K562 (cell line): Measurements from ENCODE around the gene EPHA2. TPM values are rescaled to one million over a fixed set of nuclear protein-coding genes. Genes with fewer than 3 reads are reported as not detected.
A peak's percentile ranks its signal among the peaks of the same experiment; 100 is the strongest.

Experiments used
- ATAC-seq: fragments of 200-7000 bp; cut with Tn5 transposase; 3 replicates; pipeline ENCODE4 v1.9.1; 2020; ENCODE audit warnings: moderate library complexity
- BruUV-seq: library from RNA; stranded (reverse); fragments of 400-500 nt; replicated peaks from 2 replicates; lab custom pipeline; 2021; lab: Mats Ljungman, UMichigan
- CTCF ChIA-PET: fragments of 300-600 bp; formaldehyde crosslinking; extraction: SDS; loops from one replicate; lab custom pipeline; 2021; ENCODE audit warnings: low intra/inter-chr PET ratio; lab: Yijun Ruan, JAX
- POLR2A ChIA-PET: fragments of 300-600, 350-650 bp; sonication (Branson Sonifier 250); formaldehyde crosslinking; extraction: SDS; loops from one replicate; lab custom pipeline; 2021; ENCODE audit warnings: antibody characterized with exemption, inconsistent platforms; lab: Yijun Ruan, JAX
- DNase-seq, 4 experiments: peaks; one replicate each; pipeline versions ENCODE4 v3.0.0 to v3.0.0-alpha.2; 2011 to 2018; ENCODE audit warnings: low spot score in 3 of 4, mixed read lengths in 3 of 4; ENCODE audit errors: extremely low read depth in 1 of 4
- FAIRE-seq: peaks from 2 replicates; lab custom pipeline; 2011; peaks lifted over from hg19 to GRCh38; lab: Jason Lieb, UNC
- H2AFZ ChIP-seq: 2 replicates; pipeline ENCODE4 v1.6.0; 2011; ENCODE audit warnings: low read depth, low read length, control low read depth, inconsistent platforms
- H3K27ac ChIP-seq: fragments of 200-600 bp; 3 replicates; pipeline ENCODE4 v1.8.0; 2011; ENCODE audit warnings: low read depth, mild to moderate bottlenecking, control low read depth, inconsistent platforms, low read length, moderate library complexity, mixed read lengths; ENCODE audit errors: extremely low read depth
- H3K27me3 ChIP-seq, 2 experiments: fragments of 300-600 bp in 1 of 2; 2 replicates in 1 of 2; 3 replicates in 1 of 2; pipeline versions ENCODE4 v1.6.0 to v1.8.0; 2011; ENCODE audit warnings: inconsistent platforms in 2 of 2, low read length in 2 of 2, mild to moderate bottlenecking in 1 of 2, mixed read lengths in 1 of 2, moderate library complexity in 1 of 2; ENCODE audit not compliant: control insufficient read depth in 2 of 2, insufficient read depth in 2 of 2
- H3K36me3 ChIP-seq: fragments of 300-600 bp; 3 replicates; pipeline ENCODE4 v1.8.0; 2011; ENCODE audit warnings: mild to moderate bottlenecking, low read length, inconsistent platforms; ENCODE audit not compliant: control insufficient read depth, insufficient read depth
- H3K4me1 ChIP-seq, 2 experiments: fragments of 200-600 bp in 1 of 2; replicated peaks in 1 of 2; 2 replicates in 1 of 2; 3 replicates in 1 of 2; pipeline versions ENCODE4 v1.5.1 to v1.8.0; 2011; ENCODE audit warnings: inconsistent platforms in 2 of 2, low read length in 2 of 2, mild to moderate bottlenecking in 1 of 2, mixed read lengths in 1 of 2, moderate library complexity in 1 of 2; ENCODE audit not compliant: control insufficient read depth in 2 of 2, insufficient read depth in 2 of 2
- H3K4me2 ChIP-seq: 2 replicates; pipeline ENCODE4 v1.6.1; 2011; ENCODE audit warnings: low read length, control low read depth, inconsistent platforms, mixed read lengths; ENCODE audit not compliant: insufficient read depth
- H3K4me3 ChIP-seq: fragments of 200-600 bp; sonication (generic), shearing (Covaris generic); 2 replicates; pipeline ENCODE4 v1.5.1; 2016; ENCODE audit warnings: control low read depth, inconsistent platforms
- H3K79me2 ChIP-seq: fragments of 200-600 bp; 3 replicates; pipeline ENCODE4 v1.8.0; 2011; ENCODE audit warnings: low read length, inconsistent platforms; ENCODE audit not compliant: control insufficient read depth, insufficient read depth
- H3K9ac ChIP-seq, 2 experiments: 2 replicates each; pipeline versions ENCODE4 v1.6.0 to v1.6.1; 2011; ENCODE audit warnings: low read depth in 2 of 2, low read length in 2 of 2, control low read depth in 1 of 2, inconsistent platforms in 1 of 2, mild to moderate bottlenecking in 1 of 2, mixed read lengths in 1 of 2; ENCODE audit not compliant: insufficient read depth in 1 of 2
- H3K9me1 ChIP-seq: one replicate; pipeline ENCODE4 v1.6.0; 2011; ENCODE audit warnings: inconsistent platforms, mild to moderate bottlenecking, low read length, moderate library complexity; ENCODE audit not compliant: control insufficient read depth, insufficient read depth
- H3K9me3 ChIP-seq: replicated peaks from 2 replicates; pipeline ENCODE4 v1.5.1; 2011; ENCODE audit warnings: low read depth, low read length, inconsistent platforms; ENCODE audit not compliant: control insufficient read depth, insufficient read depth
- H4K20me1 ChIP-seq: replicated peaks from 2 replicates; pipeline ENCODE4 v1.6.1; 2011; ENCODE audit warnings: low read length, inconsistent platforms, mixed read lengths; ENCODE audit not compliant: control insufficient read depth, insufficient read depth
- CREM ChIP-seq: IDR thresholded peaks from 2 replicates; pipeline ENCODE4 v1.6.1; 2014; ENCODE audit warnings: antibody characterized with exemption, low read depth
- E2F5 ChIP-seq: sonication (generic); formaldehyde crosslinking; IDR thresholded peaks from 2 replicates; pipeline ENCODE4 v1.8.0; 2022; ENCODE audit warnings: mild to moderate bottlenecking, missing genetic modification reagents
- GATAD2B ChIP-seq: fragments of 450-650 bp; IDR thresholded peaks from 2 replicates; pipeline ENCODE4 v1.6.1; 2017; ENCODE audit warnings: mild to moderate bottlenecking, borderline replicate concordance
- HNRNPLL ChIP-seq: fragments of 200-400 bp; formaldehyde crosslinking; IDR thresholded peaks from 2 replicates; pipeline ENCODE4 v1.6.1; 2017; ENCODE audit warnings: low read length, low read depth, mild to moderate bottlenecking; ENCODE audit not compliant: poor library complexity, severe bottlenecking
- IFI16 ChIP-seq: fragments of 250-450 bp; sonication (Bioruptor Pico); IDR thresholded peaks from 2 replicates; pipeline ENCODE4 v2.1.2; 2022; ENCODE audit warnings: mild to moderate bottlenecking, inconsistent platforms
- MCM2 ChIP-seq: fragments of 450-650 bp; IDR thresholded peaks from 2 replicates; pipeline ENCODE4 v1.6.1; 2017; ENCODE audit warnings: low read depth, mild to moderate bottlenecking
- PRMT5 ChIP-seq: sonication (generic); formaldehyde crosslinking; IDR thresholded peaks from 2 replicates; pipeline ENCODE4 v1.5.0; 2020; ENCODE audit warnings: missing genetic modification reagents
- THAP12 ChIP-seq: fragments of 250-450 bp; sonication (Bioruptor Pico); IDR thresholded peaks from 2 replicates; pipeline ENCODE4 v1.9.0; 2021; ENCODE audit warnings: mild to moderate bottlenecking, inconsistent platforms
- ZBTB17 ChIP-seq: fragments of 450-650 bp; formaldehyde crosslinking; IDR thresholded peaks from 2 replicates; pipeline ENCODE4 v1.4.0; 2020; ENCODE audit warnings: mild to moderate bottlenecking
- ZNF384 ChIP-seq: IDR thresholded peaks from 2 replicates; pipeline ENCODE4 v1.6.1; 2012; ENCODE audit warnings: low read depth, low read length, improper control_type of control experiment
- ZNF707 ChIP-seq: fragments of 250-450 bp; sonication (Bioruptor Pico); conservative IDR thresholded peaks from 2 replicates; pipeline ENCODE4 v1.8.0; 2022; ENCODE audit warnings: inconsistent platforms, mild to moderate bottlenecking, moderate library complexity
- WGBS: fragments of 100-300 bp; shearing (Covaris generic); methylation state at CpG from one replicate; pipeline ENCODE4 v1.1.6; 2016; ENCODE audit warnings: low coverage, mixed read lengths; ENCODE audit not compliant: insufficient coverage; ENCODE audit errors: missing lambda C conversion rate; 5-methylcytosine and 5-hydroxymethylcytosine counted together
- in situ Hi-C: fragments of 300-500 bp; cut with MboI; formaldehyde crosslinking; loops from 4 replicates; pipeline ENCODE4 v1.15.0; 2018; ENCODE audit warnings: inconsistent platforms, mixed read lengths
- intact Hi-C: fragments of 100-400 bp; cut with micrococcal nuclease; formaldehyde crosslinking; loops from 2 replicates; pipeline ENCODE4 v1.14.2; 2022
- polyA plus RNA-seq, 8 experiments: library from polyadenylated mRNA; depleted of rRNA in 4 of 8; stranded (reverse) in 5 of 8; unstranded in 3 of 8; fragments of >200 nt; fragmentation: Nextera tagmentation in 2 of 8; fragmentation: Illumina TruSeq in 1 of 8; extraction: Ambion mirVana in 2 of 8; extraction: Trizol in 1 of 8; gene quantifications; 2 replicates each; pipeline versions ENCODE4 v1.2.1 to v1.2.3, GENCODE V29; 2011 to 2014; ENCODE audit warnings: inconsistent platforms in 1 of 8, missing spikeins in 1 of 8
- total RNA-seq, 7 experiments: library from RNA; depleted of rRNA in 6 of 7; stranded (reverse); fragments of >200 nt in 6 of 7; fragmentation: Illumina TruSeq in 2 of 7; extraction: Trizol in 2 of 7; gene quantifications; 2 replicates each; pipeline versions ENCODE4 v1.2.1 to v1.2.3, GENCODE V29; 2011 to 2021; ENCODE audit warnings: low replicate concordance in 1 of 7
- TF ChIP-seq, protein P1 (sequence below), 2 experiments: fragments of 450-650 bp in 1 of 2; sonication (generic) in 1 of 2; formaldehyde crosslinking; conservative IDR thresholded peaks; 2 replicates each; pipeline versions ENCODE4 v1.4.0 to v1.8.1; 2020 to 2022; ENCODE audit warnings: mild to moderate bottlenecking in 1 of 2, missing genetic modification reagents in 1 of 2

EPHA2 gene
- total and polyA plus RNA-seq, 9 of the 15 experiments (the other 6 are each of a cell fraction or from before 2014, with no cell fraction given) = 0.04 to 0.40 (median 0.07) TPM; not detected in 4

DNA sequence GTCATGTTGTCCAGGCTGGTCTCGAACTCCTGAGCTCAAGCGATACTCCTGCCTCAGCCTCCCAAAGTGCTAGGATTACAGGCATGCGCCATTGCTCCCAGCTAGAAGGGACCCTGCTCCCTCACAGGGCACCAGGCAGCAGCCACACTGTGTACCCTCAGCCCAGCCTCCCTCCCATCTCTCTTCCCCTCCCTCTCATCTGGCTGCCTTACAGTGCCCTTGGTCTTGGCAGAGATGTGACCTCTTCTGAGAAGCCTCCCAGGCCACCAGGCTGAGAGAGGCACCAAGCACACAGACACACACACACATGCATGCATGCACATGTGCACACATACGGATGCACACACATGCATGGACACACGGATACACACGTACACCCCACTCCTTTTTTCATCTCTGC is 25.0 kb downstream of the EPHA2 start:
- Histone ChIP-seq H3K9me1 (peaks cover 3% of the 10 kb centered on the region), H3K9me3 (no peaks in the 10 kb centered on the region), H3K4me1 (peaks cover 0 to 44% of the 10 kb centered on the region in 2 experiments; a peak in 3 of 5 replicates), H2AFZ (no peak overlapping the region), H3K27me3 (peaks cover 6 to 33% of the 10 kb centered on the region in 2 experiments; a peak in 4 of 5 replicates), H3K27ac (no peak overlapping the region), H4K20me1 (no peaks in the 10 kb centered on the region), H3K4me3 (no peak overlapping the region), H3K4me2 (no peak overlapping the region)
- ATAC-seq (no peak), DNase-seq (no peak)
- intact Hi-C loops (no loop called here), in situ Hi-C loops (no loop called here)
- no TSS peak for BruUV-seq
- 37% methylated on average over 6 of the region's 6 CpGs for WGBS
- POLR2A ChIA-PET = interaction anchor here (0.7 to 0.9 kb wide), 2 partner anchors 9 to 13 kb away, joined by 3 read pairs; no protein-coding TSS in a partner anchor
- TF ChIP-seq PRMT5 (no peak), ZBTB17 (CRISPR knock-in tag) (no peak), GATAD2B (no peak), MCM2 (no peak), THAP12 (CRISPR knock-in tag) (no peak), ZNF707 (CRISPR knock-in tag) (no peak), CREM (no peak), E2F5 (CRISPR knock-in tag) (no peak), HNRNPLL (no peak), ZNF384 (no peak), IFI16 (CRISPR knock-in tag) (no peak)
- TF ChIP-seq, protein P1, sequence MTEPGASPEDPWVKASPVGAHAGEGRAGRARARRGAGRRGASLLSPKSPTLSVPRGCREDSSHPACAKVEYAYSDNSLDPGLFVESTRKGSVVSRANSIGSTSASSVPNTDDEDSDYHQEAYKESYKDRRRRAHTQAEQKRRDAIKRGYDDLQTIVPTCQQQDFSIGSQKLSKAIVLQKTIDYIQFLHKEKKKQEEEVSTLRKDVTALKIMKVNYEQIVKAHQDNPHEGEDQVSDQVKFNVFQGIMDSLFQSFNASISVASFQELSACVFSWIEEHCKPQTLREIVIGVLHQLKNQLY (CRISPR knock-in tag; conservative IDR thresholded peaks at IDR 0.05) = no peak
- TF ChIP-seq, all 486 proteins: peak for 0
- H3K9ac ChIP-seq = 0 out of 4 replicates have a peak overlapping the region, but pooled peaks of 1 of the 2 experiments have one; percentile 8
- CTCF ChIA-PET = no interaction called here
- no peaks in the 10 kb centered on the region for H3K36me3 ChIP-seq
- no peaks in the 10 kb centered on the region for H3K79me2 ChIP-seq
- FAIRE-seq = no peak
